GM03348 (cell line): ENCODE measurements around the gene FAT2.

Experiments used
- DNase-seq: peaks from one replicate; pipeline ENCODE4 v3.0.0; 2012; ENCODE audit warnings: low spot score

The FAT2 gene, protein sequence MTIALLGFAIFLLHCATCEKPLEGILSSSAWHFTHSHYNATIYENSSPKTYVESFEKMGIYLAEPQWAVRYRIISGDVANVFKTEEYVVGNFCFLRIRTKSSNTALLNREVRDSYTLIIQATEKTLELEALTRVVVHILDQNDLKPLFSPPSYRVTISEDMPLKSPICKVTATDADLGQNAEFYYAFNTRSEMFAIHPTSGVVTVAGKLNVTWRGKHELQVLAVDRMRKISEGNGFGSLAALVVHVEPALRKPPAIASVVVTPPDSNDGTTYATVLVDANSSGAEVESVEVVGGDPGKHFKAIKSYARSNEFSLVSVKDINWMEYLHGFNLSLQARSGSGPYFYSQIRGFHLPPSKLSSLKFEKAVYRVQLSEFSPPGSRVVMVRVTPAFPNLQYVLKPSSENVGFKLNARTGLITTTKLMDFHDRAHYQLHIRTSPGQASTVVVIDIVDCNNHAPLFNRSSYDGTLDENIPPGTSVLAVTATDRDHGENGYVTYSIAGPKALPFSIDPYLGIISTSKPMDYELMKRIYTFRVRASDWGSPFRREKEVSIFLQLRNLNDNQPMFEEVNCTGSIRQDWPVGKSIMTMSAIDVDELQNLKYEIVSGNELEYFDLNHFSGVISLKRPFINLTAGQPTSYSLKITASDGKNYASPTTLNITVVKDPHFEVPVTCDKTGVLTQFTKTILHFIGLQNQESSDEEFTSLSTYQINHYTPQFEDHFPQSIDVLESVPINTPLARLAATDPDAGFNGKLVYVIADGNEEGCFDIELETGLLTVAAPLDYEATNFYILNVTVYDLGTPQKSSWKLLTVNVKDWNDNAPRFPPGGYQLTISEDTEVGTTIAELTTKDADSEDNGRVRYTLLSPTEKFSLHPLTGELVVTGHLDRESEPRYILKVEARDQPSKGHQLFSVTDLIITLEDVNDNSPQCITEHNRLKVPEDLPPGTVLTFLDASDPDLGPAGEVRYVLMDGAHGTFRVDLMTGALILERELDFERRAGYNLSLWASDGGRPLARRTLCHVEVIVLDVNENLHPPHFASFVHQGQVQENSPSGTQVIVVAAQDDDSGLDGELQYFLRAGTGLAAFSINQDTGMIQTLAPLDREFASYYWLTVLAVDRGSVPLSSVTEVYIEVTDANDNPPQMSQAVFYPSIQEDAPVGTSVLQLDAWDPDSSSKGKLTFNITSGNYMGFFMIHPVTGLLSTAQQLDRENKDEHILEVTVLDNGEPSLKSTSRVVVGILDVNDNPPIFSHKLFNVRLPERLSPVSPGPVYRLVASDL (N-terminal part only)

GRCh38 chr5:151591144-151591819 is at the start of gene FAT2:
TSS of gene FAT2 (minus strand) at chr5:151591331. CDS start at chr5:151568931, 22,400 bp downstream.
- no peak for DNase-seq

GRCh38 chr5:151638619-151639018 is 47.5 kb upstream of the FAT2 start:
- DNase-seq, result no peak

- DNase-seq, result no peak
These were observed 46.5 kb upstream of the FAT2 start for GRCh38 chr5:151637676-151638075.

GRCh38 chr5:151633892-151634291 is 42.8 kb upstream of the FAT2 start:
- no peak for DNase-seq

DNA sequence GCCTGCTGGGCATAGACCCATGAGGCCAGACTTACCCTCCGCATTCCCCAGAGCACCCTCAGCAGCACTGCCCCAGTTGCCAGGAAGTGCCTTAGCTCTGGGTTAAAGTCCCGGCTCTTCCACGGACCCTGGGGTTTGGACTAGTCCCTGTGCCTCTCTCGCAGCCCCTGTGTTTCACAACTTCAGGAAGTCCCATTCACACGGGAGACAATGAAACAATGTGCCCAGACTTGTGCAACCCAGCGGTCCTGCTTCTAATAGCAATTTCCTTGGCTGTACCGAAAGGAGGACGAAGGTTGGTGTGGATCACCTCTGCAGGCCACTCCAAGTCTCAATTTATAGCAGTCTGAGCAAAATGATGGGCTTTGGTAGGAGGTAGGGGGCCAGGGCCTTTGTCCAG is 41.8 kb upstream of the FAT2 start:
- no peak for DNase-seq

DNA sequence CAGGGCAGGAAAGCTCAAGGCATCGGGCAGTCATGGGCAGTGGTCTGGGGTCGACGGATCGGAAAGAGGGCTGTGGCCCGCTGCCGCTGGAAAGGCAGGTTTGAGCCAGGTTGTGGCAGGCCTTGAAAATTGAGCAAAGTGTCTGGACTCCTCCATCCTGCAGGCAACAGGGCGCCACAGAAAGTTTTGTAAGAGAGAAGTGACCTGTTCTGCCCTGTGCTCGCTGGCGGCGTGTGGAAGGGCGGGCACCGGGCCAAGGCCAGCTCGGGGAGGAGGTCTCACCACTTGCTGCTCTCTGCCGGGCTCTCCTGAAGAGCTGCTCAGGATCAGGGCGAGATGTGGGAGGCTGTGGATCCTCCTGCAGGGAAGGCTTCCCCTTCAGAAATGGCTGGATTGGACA is 41.4 kb upstream of the FAT2 start:
- DNase-seq, result no peak

DNA sequence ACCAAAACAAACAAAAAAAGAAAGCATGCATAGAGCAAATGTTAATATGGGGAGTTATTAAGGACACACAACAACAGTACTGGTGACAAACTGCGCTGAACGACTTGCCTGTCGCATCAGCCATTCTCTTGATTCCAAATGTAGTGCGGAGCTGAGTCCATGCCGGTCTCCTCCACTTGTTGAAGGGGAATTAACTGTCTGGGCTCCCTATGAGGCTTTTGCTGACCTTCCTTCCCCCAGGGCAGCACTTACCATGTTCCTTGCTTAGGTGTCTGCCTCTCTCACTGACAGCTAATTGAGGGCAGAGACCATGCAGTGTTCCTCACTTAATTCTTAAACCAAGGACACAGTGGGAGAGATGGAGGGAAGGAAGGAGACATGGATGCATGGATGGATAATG is 40.8 kb upstream of the FAT2 start:
- no peak for DNase-seq

GRCh38 chr5:151630088-151630487 is 39.0 kb upstream of the FAT2 start:
- DNase-seq, result no peak

DNA sequence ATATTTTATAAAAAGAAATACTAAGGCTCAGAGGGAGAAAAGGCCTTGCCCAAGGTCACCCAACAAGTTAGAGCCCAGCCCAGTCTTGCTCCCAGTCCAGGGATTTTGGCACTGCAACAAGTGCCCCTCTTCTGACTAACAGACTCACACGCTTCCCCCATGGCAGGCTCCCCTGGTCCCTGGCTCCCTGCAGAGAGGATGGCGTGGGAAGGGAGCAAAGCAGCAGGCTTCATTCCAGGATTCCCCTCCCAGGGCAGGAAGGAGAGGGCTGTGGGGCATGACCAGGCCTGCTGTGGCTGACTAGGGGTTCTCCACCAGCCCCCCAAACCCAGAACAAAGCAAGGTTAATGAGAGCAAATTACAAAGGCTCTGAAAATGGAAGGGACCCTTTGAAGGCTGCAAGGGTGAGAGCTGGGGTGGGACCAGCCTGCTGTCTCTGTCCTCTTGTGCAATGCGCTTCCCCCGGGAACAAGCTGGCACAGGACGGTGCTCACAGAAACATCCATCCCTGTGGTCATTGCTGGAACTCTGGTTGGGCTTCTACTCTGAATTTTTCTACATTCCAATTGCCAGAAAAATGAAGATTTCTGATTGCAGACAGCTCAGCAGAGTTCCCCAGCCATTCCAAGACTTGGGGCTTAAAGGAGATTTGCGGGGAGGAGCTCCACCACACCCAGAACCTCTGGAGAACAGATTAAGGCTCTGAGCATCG is 37.1 kb upstream of the FAT2 start:
- DNase-seq, result peak; percentile 85

GRCh38 chr5:151627650-151628049 is 36.5 kb upstream of the FAT2 start:
- DNase-seq, result no peak

GRCh38 chr5:151625285-151625684 is 34.2 kb upstream of the FAT2 start:
- DNase-seq, result no peak

GRCh38 chr5:151624476-151624875 is 33.3 kb upstream of the FAT2 start:
- DNase-seq, result no peak

GRCh38 chr5:151622367-151623088 is 31.4 kb upstream of the FAT2 start:
- no peak for DNase-seq

- DNase-seq, result no peak
These were observed 29.3 kb upstream of the FAT2 start for GRCh38 chr5:151620461-151620840.

DNA sequence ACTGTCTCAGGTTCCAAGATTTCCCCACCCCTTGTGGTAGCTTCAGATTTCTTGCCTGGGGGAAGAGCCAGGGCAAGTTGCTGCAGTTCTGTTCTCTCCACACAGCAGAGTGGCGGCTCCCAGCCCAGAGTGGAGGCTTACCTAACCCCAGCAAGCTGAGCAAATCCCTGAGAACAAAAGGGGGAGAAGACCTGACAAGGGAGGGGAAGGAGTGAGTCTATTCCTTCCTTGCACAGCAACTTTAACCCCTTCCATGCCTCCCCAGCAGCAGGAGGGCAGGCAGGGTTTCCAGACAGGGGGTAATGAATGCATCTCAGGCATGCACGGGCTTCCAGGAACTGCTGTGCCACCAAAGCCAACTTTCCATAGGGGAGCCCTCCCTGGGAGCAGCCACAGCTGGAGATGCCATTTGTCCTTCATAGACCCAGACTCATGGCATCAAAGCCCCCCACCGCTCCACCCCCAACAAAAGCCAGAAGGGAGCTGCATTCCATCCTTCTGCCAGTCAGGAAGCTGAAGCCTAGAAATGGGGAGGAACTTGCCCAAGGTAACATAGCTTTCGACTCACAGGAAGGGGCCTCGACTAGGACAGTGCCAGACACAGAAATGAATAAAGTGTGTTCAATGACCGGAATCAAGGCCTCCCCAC is 28.8 kb upstream of the FAT2 start:
- DNase-seq, result no peak

DNA sequence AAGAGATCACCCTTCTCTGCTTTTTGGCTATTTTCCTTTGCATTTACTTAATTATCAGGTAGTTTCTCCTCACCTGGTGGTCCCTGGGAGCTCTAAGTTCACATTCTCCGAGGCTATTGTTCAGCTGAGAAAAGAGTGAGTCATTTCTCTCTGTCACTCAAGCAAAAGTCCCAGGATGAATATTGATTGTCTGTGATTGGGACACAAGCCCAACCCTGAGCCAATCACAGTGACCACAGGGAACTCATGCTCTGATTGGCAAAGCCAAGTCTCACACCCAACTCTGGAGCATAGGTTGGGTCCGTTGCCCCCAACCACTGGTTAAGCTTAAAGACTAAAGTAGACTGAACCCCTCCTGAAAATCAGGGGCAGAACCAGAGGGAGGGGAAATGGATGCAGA is 27.8 kb upstream of the FAT2 start:
- DNase-seq, result no peak

- DNase-seq, result no peak
These were observed 26.9 kb upstream of the FAT2 start for GRCh38 chr5:151617841-151618710.

DNA sequence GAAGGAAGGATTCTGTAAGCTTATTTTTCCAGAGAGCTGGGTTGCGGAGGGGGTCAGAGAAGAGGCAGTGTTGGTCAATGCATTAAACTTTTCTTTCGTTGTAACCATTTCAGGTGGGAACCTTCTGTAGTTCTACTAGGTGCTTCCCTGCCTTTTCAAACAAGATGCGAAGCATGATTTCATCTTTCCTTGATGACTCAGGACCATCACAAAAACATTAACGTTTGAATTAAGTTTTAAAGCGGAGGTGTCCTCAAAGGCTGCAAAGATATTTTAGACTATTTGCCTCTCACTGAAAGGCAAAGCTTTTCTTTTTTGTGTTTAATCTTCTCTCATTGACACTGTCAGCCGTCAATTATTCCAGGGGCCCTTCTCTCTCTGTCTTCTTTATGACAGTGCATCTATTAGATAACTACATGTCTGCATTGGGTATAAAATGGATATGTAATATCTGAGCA is 26.3 kb upstream of the FAT2 start:
- no peak for DNase-seq

DNA sequence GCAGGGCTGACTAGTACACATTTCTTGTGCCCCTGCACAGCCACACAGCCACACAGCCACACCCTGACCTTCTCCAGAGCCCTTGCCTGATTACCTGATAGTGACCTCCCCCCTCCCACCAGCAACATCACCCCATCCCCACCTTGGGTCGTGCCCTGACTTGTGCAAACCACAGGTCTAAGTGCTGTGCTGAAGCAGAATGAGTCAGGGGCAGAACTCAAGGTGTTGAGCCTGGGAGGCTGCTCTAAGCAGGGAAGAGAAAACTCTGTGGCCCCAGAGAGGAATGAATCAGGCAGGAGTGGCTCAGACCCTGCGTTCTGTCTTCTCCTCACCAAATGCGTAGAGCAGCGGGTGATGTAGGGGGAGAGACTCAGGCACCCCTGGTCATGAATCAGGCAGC is 24.3 kb upstream of the FAT2 start:
- DNase-seq, result no peak
